Cardiac fibroblast (primary cell): ENCODE data around the gene NUDT4.
"Not testable (repeated sequence)": the region's sequence is repeated elsewhere in the genome, so short reads cannot be mapped to it uniquely, and the experiment has no call there.

ENCODE experiments used
- DNase-seq, 2 donors: peaks; one replicate each; pipeline versions ENCODE4 v3.0.0 to v3.0.0-alpha.2; 2010; ENCODE audit warnings: low read depth in 2 of 2
- H3K4me3 ChIP-seq, 2 donors: replicated peaks in 1 of 2; 1 replicate in 1 of 2; 2 replicates in 1 of 2; pipeline ENCODE4 v1.5.1; 2011; ENCODE audit warnings: low read depth in 2 of 2, low read length in 2 of 2, mild to moderate bottlenecking in 2 of 2, moderate library complexity in 1 of 2
- TF ChIP-seq, protein P1 (sequence below): IDR thresholded peaks from one replicate; pipeline ENCODE4 v1.5.1; 2011; ENCODE audit warnings: low read depth, mild to moderate bottlenecking, low read length, inconsistent platforms

Gene NUDT4

DNA sequence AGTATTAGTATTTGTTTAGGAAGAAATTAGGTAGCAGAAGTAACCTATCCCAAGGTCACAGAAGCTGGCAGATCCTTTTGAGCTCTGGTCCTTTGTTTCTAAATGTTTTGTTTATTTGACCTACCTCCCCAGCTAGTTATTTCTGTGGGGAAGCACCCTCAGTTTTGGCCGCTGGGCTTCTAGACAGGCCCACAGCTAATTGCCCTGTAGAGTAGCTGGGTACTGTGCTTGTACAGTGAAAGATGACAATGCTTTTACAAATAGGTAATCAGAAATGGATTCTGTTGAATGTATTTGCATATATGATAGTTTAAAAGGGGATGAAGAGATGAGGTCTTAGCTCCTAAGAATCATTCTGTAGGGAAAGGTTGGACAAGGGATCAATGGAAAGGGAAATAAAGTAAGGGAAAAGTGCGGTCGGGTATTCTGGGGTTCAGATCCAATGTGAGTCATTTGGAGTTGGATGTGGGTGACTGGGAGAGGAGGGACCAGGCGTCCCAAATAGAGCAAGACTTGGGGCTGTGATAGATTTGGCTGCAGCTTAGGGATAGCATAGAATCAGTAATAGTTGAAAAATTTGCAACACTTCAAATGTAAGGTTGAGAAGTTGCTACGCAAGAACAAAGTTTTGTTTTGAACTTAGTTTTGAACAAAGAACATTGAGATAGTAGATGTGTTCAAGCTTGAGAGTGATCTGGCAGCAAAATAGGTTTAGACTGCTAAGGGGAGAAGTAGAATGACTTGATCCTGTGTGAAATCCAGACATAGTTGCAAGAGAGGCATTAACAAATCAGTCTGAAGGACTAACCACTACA is 3.6 kb downstream of the NUDT4 start:
- TF ChIP-seq, protein P1, sequence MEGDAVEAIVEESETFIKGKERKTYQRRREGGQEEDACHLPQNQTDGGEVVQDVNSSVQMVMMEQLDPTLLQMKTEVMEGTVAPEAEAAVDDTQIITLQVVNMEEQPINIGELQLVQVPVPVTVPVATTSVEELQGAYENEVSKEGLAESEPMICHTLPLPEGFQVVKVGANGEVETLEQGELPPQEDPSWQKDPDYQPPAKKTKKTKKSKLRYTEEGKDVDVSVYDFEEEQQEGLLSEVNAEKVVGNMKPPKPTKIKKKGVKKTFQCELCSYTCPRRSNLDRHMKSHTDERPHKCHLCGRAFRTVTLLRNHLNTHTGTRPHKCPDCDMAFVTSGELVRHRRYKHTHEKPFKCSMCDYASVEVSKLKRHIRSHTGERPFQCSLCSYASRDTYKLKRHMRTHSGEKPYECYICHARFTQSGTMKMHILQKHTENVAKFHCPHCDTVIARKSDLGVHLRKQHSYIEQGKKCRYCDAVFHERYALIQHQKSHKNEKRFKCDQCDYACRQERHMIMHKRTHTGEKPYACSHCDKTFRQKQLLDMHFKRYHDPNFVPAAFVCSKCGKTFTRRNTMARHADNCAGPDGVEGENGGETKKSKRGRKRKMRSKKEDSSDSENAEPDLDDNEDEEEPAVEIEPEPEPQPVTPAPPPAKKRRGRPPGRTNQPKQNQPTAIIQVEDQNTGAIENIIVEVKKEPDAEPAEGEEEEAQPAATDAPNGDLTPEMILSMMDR, result no peak
- no peak for DNase-seq
- H3K4me3 ChIP-seq, result peak overlapping the region; percentile 83

DNA sequence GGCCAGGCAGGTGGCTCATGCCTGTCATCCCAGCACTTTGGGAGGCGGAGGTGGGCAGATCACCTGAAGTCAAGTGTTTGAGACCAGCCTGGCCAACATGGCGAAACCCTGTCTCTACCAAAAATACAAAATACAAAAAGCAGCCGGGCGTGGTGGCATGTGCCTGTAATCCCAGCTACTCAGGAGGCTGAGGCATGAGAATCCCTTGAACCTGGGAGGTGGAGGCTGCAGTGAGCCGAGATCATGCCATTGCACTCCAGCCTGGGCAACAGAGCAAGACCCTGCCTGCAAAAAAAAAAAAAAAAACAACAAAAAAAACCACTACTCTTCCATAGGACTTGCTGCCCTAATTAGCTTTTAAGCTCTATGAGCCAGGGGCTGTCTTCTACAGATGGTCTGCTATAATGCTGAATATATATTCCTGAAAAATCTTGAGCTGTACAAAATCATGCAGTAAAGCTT is 4.3 kb downstream of the NUDT4 start:
- not testable (repeated sequence) for H3K4me3 ChIP-seq, DNase-seq

DNA sequence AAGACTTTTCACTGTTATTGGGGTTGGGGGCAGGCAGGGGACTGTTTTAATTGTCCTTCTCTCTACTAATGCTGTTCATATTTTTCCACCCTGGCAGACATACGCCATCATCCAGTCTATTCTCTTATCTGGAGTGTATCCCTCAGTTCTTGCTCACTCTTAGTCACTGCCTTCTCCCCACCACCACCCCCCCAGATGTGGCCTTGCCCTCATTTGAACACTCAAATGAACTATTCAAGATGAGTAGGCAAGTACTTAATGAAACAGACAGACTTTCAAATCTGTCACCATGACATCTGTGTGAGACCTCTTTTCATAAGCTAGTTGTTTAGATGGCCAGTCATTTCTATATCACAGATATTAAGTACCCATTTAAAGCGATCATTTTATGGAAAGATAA is 10.1 kb downstream of the NUDT4 start:
- H3K4me3 ChIP-seq, result no peak overlapping the region
- TF ChIP-seq, protein P1, result no peak
- peak in 1 of 2 donors; percentile 73 for DNase-seq

GRCh38 chr12:93390031-93390430 is 12.3 kb downstream of the NUDT4 start:
- TF ChIP-seq, protein P1, result no peak
- DNase-seq, result no peak
- H3K4me3 ChIP-seq, result no peak overlapping the region

DNA sequence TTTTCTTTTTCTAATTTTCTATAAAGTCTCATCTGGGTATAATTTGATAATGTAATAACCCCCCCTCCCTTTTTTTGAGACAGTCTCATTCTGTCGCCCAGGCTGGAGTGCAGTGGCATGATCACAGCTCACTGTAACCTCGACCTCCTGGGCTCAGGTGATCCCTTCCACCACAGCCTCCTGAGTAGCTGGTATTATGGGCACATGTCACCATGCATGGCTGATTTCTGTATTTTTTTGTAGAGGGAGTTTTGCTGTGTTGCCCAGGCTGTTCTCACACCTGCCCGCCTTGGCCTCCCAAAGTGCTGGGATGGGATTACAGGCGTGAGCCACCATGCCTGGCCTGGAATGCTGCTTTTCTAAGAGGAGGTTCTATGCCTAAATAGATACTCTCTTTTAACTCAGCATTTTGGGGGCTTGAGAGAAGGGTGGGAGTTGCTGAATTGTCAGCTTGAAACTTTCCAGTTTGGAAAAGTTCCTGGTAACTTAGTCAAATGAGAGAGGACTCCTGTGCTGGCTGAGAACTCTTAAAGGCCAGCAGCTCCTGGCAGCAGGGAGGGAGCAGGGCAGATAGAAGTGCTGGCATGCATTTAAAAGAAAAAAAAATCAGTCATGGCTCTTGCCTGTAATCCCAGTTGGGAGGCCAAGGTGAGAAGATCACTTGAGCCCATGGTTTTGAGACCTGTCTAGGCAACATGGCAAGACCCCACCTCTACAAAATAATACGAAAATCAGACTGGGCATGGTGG is 13.0 kb downstream of the NUDT4 start:
- TF ChIP-seq, protein P1, result no peak
- no peak for DNase-seq
- no peak overlapping the region for H3K4me3 ChIP-seq

GRCh38 chr12:93393425-93393824 is 15.7 kb downstream of the NUDT4 start:
- no peak overlapping the region for H3K4me3 ChIP-seq
- TF ChIP-seq, protein P1, result no peak
- DNase-seq, result no peak

DNA sequence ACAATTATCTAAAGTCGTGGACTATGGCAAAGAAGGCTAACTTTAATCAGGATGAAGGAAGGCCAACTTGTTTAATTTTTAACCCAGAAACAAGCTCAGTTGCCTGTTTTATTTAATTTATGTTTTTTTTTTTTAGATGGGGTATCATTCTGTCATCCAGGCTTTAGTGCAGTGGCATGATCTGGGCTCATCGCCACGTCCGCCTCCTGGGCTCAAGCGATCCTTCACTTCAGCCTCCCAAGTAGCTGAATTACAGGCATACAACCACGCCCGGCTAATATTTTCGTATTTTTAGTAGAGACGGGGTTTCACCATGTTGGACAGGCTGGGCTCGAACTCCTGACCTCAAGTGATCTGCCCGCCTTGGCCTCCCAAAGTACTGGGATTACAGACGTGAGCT is 19.7 kb downstream of the NUDT4 start:
- no peak for DNase-seq
- H3K4me3 ChIP-seq, result no peak overlapping the region
- TF ChIP-seq, protein P1, result no peak

DNA sequence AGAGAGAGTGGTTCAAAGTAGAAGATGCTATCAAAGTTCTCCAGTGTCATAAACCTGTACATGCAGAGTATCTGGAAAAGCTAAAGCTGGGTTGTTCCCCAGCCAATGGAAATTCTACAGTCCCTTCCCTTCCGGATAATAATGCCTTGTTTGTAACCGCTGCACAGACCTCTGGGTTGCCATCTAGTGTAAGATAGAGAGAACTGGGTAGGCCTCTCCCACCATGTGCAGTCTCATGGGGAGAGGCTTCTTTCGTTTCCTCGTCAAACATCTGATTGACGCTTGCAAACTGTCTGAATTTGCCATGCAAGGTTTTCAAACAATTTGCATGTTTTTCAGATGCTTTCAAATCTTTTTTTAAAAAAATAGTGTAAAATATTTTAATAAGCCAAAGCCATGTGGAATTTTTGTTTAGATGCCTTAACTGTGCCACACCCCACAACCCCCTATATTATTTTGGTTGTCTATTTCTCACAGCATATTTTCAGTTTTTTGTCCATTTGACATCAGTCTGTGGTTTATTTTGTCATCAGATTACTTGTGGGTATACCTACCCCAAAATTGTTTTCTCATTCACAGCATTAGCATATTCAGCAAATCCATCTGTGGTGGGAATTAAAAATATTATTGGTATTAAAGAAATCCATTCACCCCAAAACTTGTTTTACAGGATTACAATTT is 21.6 kb downstream of the NUDT4 start:
- DNase-seq, H3K4me3 ChIP-seq: not testable (repeated sequence)
